Amniotic epithelial cell (primary cell): ENCODE data around the gene FGF14.
"Not testable (repeated sequence)": the region's sequence is repeated elsewhere in the genome, so short reads cannot be mapped to it uniquely, and the experiment has no call there.

Experiments used
- DNase-seq: peaks from one replicate; pipeline ENCODE4 v3.0.0-alpha.2; 2010; ENCODE audit warnings: low read depth

The FGF14 gene

DNA sequence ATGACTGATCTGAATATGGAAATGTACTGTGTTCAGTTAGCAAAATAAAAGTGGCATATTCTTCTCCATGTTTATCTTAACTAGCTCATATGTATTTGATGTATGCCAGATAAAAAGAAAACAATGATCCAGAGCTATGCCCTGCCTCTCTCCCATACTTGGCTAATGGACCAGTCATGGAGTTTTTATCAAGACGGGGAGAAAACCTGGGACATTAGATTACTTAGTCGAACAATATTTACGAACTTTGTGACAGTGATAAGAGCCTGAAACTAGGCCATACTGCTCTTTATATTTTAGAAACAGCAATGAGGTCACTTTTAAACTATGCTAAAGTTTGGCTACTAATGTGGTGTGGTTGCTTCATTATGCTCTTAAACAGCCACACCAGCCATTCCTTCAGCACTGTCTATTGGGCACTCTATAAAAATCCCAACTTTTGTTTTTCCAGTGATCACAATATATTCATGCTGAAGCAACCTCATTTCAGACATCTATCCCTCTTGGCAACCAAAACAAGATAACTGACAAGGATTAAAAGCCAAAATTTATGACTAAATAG, 265.0 kb downstream of the FGF14 start:
- peak; percentile 9 for DNase-seq

DNA sequence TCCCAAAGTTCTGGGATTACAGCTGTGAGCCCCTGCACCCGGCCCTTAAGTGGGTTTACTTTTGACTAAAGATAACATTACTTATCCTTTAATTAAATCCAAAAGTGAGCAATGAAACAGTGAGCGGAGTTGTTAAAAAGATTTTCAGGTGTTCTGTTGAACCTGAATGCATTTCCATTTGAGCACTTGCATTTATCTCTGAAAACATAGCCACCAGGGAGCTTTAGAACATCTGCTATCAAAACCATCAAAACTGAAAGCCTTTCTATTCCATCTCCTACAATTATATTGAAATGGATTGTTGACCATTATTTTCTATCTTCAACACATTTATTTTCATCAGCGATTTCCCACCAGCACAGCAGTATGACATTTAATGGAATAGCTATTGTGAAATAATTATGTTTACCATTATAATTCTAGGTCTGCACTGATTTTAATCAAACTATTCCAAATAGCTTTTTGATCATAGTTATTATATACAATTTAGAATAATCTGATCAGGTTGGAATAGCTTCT, 269.0 kb downstream of the FGF14 start:
- DNase-seq: no peak

GRCh38 chr13:102131246-102131645, 270.6 kb downstream of the FGF14 start:
- no peak for DNase-seq

DNA sequence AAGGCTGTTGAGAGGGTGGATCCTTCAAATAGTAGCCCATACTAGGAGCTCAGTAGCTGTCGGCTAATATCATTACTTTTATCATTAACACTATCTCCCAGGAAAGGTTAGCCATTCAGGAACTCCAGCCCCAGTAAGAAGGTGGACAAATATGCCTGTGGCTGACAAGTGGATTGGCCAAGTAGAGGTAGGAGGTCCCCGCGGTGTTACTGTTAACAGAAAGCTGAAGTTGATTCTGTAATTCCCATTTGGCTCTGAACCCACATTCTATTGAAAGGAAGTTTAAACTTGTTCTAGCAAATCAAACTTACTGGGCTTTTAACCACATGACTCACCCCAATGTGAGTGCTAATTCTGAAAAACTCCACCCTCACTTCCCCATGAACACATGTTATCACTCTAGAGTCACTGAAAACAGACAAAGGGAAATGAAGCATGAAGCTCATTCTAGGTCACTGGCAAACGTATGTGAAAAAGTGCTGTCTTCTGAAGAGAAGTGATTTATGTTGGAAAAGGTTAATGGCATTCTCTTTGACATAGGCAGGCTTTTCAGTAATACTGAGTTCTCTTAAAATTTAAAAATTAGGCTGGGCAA, 273.5 kb downstream of the FGF14 start:
- DNase-seq: peak; percentile 10

DNA sequence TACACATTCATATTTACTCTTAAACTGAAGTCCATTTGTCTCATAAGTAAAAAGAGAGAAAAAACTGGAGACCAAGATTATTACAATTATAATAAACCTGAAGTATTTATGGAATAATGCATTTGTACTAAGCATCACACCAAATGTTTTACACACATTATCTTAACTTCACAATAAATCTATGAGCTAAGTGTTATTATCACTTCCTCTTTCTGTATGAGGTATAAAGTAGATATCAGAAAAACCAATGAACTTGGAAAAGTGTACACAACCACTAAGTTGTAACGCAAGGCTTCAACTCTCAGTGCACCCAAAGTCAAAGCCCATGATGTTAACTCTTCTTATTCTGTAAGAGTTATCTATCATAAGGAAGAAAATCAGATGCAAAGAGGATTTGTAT, 274.7 kb downstream of the FGF14 start:
- DNase-seq: no peak

GRCh38 chr13:102122147-102122546, 279.7 kb downstream of the FGF14 start:
- DNase-seq: no peak

DNA sequence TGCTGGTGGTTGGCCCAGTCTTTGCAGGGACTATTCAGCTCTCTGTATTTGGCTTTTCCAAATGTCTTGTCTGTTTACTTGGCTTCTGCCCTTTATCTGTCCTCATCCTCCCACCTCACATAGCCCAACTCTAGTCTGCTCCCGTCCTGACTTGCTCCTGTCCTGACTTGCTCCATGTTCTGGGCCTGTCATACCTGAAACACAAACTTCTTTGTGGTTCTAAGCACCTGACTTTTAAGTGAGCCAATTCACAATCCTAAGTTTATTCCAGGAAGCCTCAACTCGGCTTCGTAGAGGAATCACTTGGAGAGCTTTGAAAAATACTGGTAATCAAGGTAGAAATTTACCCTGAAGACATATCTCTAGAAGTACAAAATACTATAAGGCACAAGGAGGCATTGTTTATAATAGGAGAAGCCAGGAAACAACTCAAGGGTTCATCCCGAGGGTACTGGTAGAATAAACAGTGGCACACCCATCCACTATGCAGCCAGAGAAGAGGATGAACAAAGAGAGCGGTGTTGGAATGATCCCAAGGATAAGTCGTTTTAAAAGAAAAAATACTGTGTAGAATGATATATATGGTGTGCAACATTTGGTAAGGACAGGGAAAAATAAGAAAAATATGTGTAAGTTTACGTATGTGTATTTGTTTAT, 284.5 kb downstream of the FGF14 start:
- no peak for DNase-seq

- no peak for DNase-seq
Observed at GRCh38 chr13:102103469-102103868, 298.4 kb downstream of the FGF14 start.

DNA sequence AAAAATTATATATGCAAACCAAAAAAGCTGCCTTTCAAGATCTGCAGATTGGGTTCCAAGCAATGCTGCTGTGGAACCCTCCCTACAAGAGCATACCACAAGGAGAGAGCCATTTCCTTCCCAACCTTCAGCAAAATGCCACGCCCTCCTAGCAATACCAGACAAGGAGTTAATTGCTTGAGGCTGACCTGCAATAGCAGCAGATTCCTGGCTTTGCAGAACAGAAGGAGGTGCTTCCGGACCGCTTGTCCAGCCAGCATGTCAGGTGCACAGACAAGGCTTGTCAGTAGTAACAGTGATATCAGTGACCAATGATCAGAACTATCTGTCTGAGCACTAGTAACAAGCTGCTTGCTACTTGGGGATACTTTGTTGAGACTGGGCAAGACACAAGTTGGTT, 301.6 kb downstream of the FGF14 start:
- DNase-seq: no peak

GRCh38 chr13:102097708-102098107, 304.1 kb downstream of the FGF14 start:
- DNase-seq: no peak

GRCh38 chr13:102093288-102093687, 308.6 kb downstream of the FGF14 start:
- not testable (repeated sequence) for DNase-seq

GRCh38 chr13:102091231-102091630, 310.6 kb downstream of the FGF14 start:
- peak; percentile 5 for DNase-seq

DNA sequence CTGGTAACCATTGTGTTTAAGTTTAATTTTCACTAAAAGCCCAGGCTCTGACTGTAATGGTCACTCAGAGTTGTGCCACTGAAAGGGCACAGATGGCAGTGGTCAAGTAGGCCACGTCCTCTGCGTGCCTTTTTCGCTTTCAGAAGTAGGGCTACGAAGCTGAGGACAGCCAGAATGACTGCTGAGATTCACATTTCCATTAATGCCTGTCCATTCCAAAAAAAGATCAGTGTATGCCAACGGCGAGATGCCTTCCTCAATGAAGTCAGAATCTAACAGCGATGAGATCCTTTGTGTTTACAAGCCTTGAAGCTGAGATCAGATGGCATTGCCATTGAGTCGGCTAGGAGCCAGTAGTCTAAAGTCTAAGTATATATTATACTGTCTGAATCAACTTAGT, 311.3 kb downstream of the FGF14 start:
- DNase-seq: no peak

DNA sequence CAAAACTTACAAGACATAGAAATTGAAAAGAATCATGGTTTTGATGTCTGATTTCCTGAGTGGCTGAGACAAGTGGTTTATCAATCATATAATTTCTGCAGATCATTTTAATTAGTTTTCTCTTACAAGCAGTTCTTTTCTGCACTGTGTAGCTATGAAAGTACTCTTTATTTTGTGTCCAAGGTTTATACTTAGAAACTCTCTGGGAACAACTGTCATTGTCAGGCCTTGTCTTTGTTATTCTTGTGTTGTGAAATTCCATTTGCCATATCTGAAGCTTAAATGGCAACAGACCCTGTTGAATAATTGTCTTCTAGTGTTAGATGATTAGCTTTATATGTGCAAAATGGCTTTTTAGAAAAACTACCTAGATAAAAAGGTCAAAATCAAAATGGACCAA, 312.1 kb downstream of the FGF14 start:
- no peak for DNase-seq

- DNase-seq: peak; percentile 5
Observed at GRCh38 chr13:102089177-102089576, 312.7 kb downstream of the FGF14 start.

GRCh38 chr13:102073251-102073650, 328.6 kb downstream of the FGF14 start:
- no peak for DNase-seq

DNA sequence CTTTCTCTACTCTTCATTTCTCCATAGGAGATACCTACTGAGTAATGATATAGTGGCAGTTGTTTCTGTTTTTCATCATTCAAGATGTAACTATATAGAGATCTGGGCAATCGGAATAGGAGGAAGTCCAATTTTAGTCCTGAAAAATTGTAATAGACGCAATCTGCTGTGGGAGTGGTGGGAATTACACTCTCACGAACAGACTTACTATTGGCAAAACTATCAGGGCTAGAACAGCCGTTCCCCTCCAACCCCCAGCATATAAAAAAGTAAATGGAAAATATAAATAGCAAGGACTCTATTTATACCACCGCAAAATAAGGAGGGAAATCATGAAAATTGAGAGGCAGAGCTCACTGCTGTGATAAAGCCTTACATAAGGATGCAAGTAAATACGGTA, 330.1 kb downstream of the FGF14 start:
- DNase-seq: no peak

DNA sequence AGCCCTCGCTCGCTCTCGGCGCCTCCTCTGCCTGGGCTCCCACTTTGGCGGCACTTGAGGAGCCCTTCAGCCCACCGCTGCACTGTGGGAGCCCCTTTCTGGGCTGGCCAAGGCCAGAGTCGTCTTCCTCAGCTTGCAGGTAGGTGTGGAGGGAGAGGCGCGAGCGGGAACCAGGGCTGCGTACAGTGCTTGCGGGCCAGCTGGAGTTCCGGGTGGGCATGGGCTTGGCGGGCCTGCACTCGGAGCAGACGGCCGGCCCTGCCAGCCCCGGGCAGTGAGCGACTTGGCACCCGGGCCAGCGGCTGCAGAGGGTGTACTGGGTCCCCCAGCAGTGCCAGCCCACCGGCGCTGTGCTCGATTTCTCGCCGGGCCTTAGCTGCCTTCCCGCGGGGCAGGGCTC, 333.5 kb downstream of the FGF14 start:
- DNase-seq: not testable (repeated sequence)

- no peak for DNase-seq
Observed at GRCh38 chr13:102055090-102055779, 346.6 kb downstream of the FGF14 start.

GRCh38 chr13:102049853-102050252, 352.0 kb downstream of the FGF14 start:
- DNase-seq: no peak

GRCh38 chr13:102045731-102046130, 356.1 kb downstream of the FGF14 start:
- DNase-seq: no peak

DNA sequence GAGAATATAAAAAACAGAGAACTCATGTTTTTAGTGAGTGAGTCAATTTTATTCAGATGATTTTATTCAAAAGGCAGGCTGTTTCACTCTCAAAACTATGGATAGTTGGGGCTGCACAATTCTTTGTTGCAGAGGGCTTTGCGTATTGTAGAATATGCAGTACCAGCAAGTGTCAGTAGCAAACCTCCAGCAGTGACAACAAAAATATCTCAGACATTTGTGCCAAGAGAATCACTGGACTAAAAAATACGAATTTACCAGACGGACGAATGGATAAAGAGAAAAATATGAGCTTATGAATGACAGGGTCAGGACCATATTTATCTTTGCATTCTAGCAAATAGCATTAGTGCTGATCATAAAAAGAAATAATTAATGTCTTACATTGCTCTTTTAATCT, 359.1 kb downstream of the FGF14 start:
- no peak for DNase-seq

- DNase-seq: no peak
Observed at GRCh38 chr13:102041544-102041943, 360.3 kb downstream of the FGF14 start.
